SK-N-DZ (cell line): ENCODE results near the gene PADI3. TPM values are rescaled to one million over a fixed set of nuclear protein-coding genes. Genes with fewer than 3 reads are reported as not detected.
A peak's percentile ranks its signal among the peaks of the same experiment; 100 is the strongest.

Experiments used
- DNase-seq: peaks from one replicate; pipeline ENCODE4 v3.0.0-alpha.2; 2015; ENCODE audit warnings: low spot score
- polyA plus RNA-seq, 2 experiments: library from polyadenylated mRNA; depleted of rRNA; stranded (reverse); fragments of >200 nt; gene quantifications; 2 replicates each; pipeline ENCODE4 v1.2.3, GENCODE V29; 2014

Gene PADI3, protein sequence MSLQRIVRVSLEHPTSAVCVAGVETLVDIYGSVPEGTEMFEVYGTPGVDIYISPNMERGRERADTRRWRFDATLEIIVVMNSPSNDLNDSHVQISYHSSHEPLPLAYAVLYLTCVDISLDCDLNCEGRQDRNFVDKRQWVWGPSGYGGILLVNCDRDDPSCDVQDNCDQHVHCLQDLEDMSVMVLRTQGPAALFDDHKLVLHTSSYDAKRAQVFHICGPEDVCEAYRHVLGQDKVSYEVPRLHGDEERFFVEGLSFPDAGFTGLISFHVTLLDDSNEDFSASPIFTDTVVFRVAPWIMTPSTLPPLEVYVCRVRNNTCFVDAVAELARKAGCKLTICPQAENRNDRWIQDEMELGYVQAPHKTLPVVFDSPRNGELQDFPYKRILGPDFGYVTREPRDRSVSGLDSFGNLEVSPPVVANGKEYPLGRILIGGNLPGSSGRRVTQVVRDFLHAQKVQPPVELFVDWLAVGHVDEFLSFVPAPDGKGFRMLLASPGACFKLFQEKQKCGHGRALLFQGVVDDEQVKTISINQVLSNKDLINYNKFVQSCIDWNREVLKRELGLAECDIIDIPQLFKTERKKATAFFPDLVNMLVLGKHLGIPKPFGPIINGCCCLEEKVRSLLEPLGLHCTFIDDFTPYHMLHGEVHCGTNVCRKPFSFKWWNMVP
- not detected in 2 replicates for polyA plus RNA-seq (2014; cell fraction: cytosol; rRNA removed)
- polyA plus RNA-seq (2014; cell fraction: nucleus; rRNA removed) = not detected in 2 replicates

DNA sequence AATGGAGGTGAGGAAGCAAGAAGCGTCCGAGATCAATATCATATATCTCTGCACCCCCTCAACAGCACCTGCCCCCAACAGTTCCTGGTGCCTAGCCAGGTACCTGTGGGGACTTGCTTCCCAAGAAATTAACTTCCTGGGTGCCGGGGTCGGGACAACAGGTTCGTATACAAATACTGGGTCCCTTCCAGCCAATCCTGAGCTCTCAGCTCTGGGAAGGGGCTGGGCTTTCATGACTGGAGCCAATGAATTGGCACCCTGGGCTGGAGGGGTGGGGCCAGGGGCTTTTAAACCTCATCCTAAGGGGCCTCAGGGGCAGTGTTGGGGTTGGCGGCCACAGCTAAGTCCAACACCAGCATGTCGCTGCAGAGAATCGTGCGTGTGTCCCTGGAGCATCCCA, at the start of gene PADI3:
Gene PADI3 (plus strand): TSS at position 318 of the 400 bp plus-strand sequence. CDS start 40 bp downstream, at position 358.
- DNase-seq = no peak

DNA sequence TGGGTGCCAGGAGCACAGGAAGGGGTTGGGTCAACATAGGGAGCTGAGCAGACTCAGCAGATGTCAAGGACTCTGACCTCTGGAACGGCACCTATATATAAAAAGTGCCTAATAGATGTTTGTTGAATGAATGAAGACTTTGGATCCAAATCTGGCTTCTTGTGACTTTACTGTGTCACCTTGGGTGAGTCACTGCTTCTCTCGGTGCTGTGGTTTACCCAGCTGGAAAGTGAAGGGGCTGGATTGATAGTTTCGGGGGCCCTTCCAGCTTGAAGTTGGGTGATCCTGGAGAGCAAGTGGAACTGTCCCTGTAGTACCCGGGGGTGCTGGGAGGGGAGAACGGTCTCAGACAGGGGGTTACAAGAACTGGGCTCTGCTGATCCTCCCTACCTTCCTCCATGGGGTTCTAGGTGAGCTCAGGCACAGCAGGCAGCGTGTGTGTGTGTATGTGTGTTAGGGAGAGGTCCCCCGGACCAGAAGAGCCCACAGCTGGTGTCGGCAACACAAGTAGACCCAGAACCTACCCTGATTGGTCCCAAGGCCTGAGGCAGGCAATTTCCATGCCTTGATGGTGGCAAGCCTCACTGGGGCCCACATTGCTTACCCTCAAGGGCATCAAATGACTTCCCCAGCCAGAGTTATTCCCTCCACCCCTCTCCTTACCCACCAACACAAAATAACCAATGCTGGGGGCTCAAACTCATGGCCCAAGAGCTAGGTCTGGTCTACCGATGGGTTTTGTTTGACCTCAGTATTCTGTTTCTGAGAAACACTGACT, 49.4 kb upstream of the PADI3 start:
- DNase-seq = no peak

- no peak for DNase-seq
Measured at GRCh38 chr1:17200246-17200645, 48.7 kb upstream of the PADI3 start.

- no peak for DNase-seq
Measured at GRCh38 chr1:17200756-17201155, 48.1 kb upstream of the PADI3 start.

- DNase-seq = no peak
Measured at GRCh38 chr1:17201201-17202021, 47.5 kb upstream of the PADI3 start.

DNA sequence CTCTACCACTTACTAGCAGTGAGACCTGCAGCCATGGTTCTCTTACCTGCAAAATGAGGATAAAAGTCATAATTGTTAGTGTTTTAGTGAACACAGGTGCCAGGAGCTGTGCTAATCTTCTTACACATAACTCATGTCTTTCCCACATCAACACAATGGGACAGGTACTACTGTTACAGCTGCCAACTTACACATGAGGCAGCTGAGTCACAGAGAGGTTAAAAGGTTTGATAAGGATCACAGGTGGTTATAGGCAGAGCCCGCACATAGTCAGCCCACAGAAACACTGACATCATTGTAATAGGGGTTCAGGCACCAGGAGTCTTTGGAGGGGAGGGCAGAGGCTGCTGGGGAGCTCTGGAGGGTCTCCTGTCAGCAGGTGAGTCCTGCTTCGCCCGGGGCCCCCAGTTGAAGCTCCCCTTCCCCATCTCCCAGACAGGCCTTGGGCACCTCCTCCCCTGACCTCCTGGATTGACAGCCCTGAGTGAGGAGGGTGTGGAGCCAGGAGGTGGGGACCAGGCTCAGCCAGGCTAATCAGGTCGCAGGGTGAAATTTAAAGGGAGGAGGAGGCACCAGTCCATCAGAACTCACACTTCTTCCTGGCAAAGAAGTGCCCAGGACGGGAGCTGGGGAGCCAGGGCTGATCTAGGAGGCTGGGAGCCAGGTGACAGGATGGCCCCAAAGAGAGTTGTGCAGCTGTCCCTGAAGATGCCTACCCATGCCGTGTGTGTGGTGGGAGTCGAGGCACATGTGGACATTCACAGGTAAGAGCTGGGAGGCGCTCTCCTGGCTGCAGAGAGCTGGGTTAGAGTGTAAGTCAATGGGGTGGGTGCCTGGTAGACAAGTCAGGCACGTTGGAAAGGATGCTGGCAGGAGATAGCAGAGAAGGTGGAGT, 44.1 kb upstream of the PADI3 start, which contains the start of gene PADI1:
Gene PADI1 (plus strand): TSS at position 583 of the 895 bp plus-strand sequence. CDS start 90 bp downstream, at position 673.
- DNase-seq = no peak

- DNase-seq = no peak
Measured at GRCh38 chr1:17205652-17206051, 43.2 kb upstream of the PADI3 start.

DNA sequence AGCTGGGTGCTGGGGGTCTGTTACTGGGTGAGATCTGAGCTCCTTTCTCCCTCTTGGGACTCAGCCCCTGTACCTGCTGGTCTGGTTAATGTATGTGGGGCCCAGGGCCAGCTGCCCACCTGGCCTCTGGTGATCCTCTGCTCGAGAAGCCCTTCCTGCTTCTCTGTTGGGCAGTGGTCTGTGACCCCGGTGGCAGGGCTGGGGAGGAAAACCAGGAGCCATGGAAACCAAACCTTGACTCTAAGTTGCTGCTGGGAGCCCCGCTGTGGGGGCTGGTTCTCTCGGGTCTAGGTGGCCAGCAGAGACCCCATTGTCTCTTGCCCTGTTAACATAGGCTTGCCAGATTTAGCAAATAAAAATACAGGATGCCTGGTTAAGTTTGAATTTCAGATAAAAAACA, 42.7 kb upstream of the PADI3 start:
- no peak for DNase-seq

- DNase-seq = no peak
Measured at GRCh38 chr1:17207046-17207445, 41.9 kb upstream of the PADI3 start.

- no peak for DNase-seq
Measured at GRCh38 chr1:17207540-17207939, 41.4 kb upstream of the PADI3 start.

DNA sequence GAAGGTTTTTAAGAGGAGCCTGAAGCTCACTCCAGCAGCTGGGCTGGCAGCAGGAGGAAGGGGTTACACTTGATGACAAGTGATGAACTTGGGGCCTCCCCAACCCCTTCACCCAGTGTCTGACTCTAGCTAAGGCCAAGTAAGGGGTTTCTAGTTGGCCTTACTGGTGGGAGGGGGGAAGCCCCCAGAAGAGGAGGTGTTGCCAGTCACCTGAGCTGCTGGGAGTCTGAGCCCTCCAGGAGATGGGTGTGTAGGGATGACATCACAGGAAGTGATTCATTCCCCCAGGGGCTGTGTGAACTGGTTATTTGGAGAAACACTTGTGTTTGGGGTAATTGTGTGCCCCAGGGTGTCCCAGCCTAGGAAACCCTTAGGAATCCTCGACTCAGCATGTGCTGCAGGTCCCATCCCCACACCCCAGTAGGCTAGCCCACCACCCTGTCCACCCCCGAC, 40.9 kb upstream of the PADI3 start:
- no peak for DNase-seq

- DNase-seq = no peak
Measured at GRCh38 chr1:17208546-17208945, 40.4 kb upstream of the PADI3 start.

DNA sequence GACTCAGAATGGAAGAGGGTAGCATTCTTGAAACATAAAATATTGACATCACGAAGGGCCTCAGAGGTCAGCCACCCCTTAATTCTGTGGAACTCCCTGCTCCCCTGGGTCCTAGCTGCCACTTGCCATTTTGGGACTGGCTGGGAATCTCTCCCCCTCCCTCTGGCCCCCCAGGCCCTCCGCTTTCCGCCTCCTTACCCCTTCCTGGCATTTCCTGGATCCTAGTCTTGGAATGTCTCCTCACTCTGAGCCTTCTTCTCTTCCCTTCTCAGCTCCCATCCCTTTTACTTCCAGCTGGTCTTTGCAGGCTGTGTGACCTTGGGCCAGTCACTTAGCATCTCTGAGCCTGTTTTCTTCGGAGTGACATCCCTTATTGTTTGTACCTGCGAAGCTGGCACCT, 39.5 kb upstream of the PADI3 start:
- no peak for DNase-seq

DNA sequence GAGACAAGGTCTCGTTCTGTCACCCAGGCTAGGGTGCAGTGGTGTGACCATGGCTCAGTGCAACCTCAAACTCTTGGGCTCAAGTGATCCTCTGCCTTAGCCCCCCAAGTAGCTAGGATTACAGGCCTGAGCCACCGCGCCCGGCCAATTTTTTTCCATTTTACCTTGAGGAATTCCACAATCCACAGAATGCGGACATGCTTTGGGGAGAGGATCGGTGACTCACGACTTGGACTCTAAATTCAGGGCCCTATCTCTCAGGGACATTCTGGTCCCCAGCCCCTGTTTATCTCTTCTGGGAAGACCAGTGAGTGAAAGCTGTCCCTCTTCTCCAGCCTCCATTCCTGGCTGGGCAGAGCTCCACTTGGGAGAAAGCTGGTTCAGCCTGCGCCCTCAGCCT, 38.7 kb upstream of the PADI3 start:
- DNase-seq = no peak

DNA sequence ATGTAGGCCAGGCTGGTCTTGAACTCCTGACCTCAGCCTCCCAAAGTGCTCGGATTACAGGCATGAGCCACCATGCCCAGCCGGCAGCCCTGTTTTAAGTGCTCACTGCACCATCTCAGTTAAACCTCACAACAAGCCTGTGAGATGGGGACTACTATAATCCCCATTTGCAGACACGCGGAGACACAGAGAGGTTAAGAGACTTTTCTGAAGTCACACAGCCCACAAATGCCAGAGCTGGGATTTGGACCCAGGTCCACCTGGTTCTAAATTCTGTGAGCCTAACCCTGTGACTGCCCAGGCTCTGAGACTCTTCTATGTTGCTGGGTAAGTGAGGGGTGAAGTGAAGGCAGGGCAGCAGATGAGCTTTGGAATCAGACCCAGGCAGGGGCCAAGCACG, 37.5 kb upstream of the PADI3 start:
- DNase-seq = no peak

DNA sequence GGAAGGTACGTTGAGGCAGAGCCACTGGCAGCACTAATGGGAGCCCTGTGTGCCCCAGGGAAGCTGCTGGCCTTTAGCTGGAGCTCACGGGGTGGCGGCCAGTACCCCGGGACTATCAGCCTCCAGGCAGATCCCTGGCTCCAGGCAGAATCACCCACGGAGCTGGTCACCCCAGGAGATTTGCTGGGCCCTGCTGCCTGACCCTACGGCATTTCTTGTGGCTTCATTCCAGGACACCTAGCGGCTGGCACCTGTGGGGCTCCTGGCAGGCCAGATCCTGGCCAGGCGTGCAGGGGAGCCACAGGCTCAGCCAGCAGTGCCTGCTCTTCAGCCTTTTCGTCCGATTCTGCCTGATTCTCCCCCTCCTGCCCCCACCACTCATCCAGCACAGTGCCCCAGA, 36.9 kb upstream of the PADI3 start:
- DNase-seq = no peak

DNA sequence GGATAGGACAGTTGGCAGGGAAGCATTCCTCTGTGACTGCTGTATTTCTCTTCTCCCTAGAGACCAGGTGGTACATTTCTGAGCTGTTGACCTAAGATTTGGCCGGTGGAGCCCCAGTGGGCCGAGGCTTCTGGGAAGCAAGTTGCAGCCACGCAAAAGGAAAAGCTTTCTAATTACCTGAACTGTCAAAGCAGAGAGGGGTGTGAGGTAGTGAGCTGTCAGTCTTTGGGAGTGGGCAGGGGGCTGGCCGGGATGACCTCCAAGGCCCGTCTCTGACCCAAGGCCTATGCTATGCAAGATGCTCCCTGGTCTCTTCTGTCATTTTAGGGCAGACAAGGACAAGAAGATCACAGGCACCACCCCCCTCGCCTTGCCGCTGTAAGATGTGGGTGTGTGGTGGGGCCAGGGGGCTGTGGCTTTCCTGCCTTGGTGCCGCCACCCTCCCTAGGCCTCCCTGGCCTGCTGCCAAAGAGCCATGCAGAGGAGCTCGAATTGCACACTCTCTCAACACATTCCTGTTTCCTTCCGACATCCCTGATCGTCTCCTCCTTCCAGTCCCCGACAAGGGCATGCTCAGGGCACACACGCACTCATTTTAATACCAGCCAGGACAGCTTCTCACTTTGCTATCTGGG, 36.3 kb upstream of the PADI3 start:
- DNase-seq = peak; percentile 3

DNA sequence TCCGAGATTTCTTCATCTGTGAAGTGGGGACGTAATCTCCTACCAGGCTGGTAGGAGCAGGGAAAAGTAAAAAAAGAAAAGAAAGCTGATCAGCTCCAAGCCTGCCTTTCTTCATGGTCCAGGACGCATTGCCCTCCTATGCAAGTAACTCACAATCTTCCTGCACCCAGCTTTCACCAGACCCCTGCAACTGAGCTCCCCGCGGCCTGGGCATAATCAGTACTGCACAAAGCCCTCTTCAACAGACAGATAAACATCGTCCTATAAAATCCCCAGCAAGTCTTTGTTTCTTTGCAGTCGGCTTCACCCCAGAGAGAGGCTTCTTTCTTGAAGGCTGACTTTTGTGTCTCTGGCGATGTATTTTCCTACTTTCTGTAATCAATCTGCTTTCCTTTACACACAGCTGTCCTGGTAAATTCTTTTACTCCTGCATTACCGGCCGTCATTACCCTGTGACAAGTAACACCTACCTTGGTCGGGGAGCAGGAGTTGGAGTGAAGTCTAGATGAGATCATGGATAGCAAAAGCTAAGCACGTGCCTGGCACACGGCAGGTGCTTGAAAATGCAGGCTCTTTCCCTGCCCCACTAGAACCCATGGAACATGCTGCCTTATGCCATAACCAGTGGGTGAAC, 35.6 kb upstream of the PADI3 start:
- DNase-seq = no peak

DNA sequence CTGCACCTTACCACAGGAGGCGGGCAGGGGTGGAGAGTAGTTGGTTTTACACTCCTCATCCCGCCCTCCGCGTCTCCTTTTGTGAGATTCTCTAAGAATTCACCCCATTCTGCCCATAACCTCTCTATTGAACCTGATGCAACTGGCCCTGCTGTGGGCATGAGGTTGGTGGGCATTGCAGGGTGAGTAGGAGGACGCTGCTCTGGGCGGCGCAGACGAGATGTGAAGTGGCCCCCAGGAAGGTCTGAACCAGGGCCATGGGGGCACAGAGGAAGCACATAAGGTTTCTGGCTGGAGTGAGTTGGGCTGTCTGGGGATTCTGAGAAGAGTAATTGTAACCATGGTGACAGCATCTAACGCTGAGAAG, 35.1 kb upstream of the PADI3 start:
- no peak for DNase-seq
